Measurements from ENCODE around the gene PSD4. TPM values are rescaled to one million over a fixed set of nuclear protein-coding genes. Genes with fewer than 3 reads are reported as not detected.
A peak's percentile ranks its signal among the peaks of the same experiment; 100 is the strongest.

The PSD4 gene
- total and polyA plus RNA-seq, 12 donors: 19.2 to 164 (median 70.5) TPM

GRCh38 chr2:113162869-113163268 lies 10.9 kb upstream of the PSD4 start:
- H3K4me3 ChIP-seq: no peak overlapping the region
- DNase-seq: no peak
- intact Hi-C loops (cut with DNase I): no loop called here
- no peaks in the 10 kb centered on the region for H3K36me3 ChIP-seq (replicated peaks in 1 of 2)
- TF ChIP-seq POLR2A (IDR thresholded peaks at IDR 0.05) (no peak), CTCF (IDR thresholded peaks at IDR 0.05) (no peak)
- no peaks in the 10 kb centered on the region for H3K9me3 ChIP-seq (replicated peaks in 1 of 3)
- H3K4me1 ChIP-seq (replicated peaks in 1 of 2): peaks cover 30 to 35% of the 10 kb centered on the region in 2 donors
- H3K27ac ChIP-seq: peak overlapping the region in 1 of 5 donors; percentile 30
- H3K27me3 ChIP-seq: no peaks in the 10 kb centered on the region

GRCh38 chr2:113164215-113164929 lies 9.4 kb upstream of the PSD4 start:
- DNase-seq: peak in 1 of 7 donors; percentile 52
- TF ChIP-seq CTCF (IDR thresholded peaks at IDR 0.05) (no peak), POLR2A (IDR thresholded peaks at IDR 0.05) (no peak)

GRCh38 chr2:113164930-113165585 lies 8.7 kb upstream of the PSD4 start:
- peaks cover 25 to 36% of the 10 kb centered on the region in 2 donors for H3K4me1 ChIP-seq (replicated peaks in 1 of 2)
- WGBS, 4 donors: 46 to 54% (median 50%) methylated on average over 9 to 10 of the region's 10 CpGs
- intact Hi-C loops (cut with DNase I): no loop called here
- TF ChIP-seq CTCF (IDR thresholded peaks at IDR 0.05) (no peak), POLR2A (IDR thresholded peaks at IDR 0.05) (no peak)
- no peak overlapping the region for H3K4me3 ChIP-seq
- no peaks in the 10 kb centered on the region for H3K36me3 ChIP-seq (replicated peaks in 1 of 2)
- no peaks in the 10 kb centered on the region for H3K27me3 ChIP-seq
- peak in 5 of 7 donors; percentile 18 to 68 (median 59) for DNase-seq
- H3K9me3 ChIP-seq (replicated peaks in 1 of 3): no peaks in the 10 kb centered on the region
- peak overlapping the region; percentile 47 to 94 (median 79) for H3K27ac ChIP-seq

More at GRCh38 chr2:113164215-113164929, 9.4 kb upstream of the PSD4 start:
- Histone ChIP-seq H3K36me3 (replicated peaks in 1 of 2) (no peaks in the 10 kb centered on the region), H3K27me3 (no peaks in the 10 kb centered on the region), H3K27ac (peak overlapping the region in 3 of 5 donors; percentile 79 to 94 (median 92)), H3K9me3 (replicated peaks in 1 of 3) (no peaks in the 10 kb centered on the region), H3K4me3 (no peak overlapping the region), H3K4me1 (replicated peaks in 1 of 2) (peaks cover 25 to 36% of the 10 kb centered on the region in 2 donors)
- intact Hi-C loops (cut with DNase I): no loop called here
- 74 to 80% (median 78%) methylated on average over 11 of the region's 11 CpGs for WGBS, 4 donors

GRCh38 chr2:113166187-113166645 lies 7.6 kb upstream of the PSD4 start:
- WGBS, 4 donors: 78 to 86% (median 82%) methylated on average over 7 of the region's 7 CpGs
- Histone ChIP-seq H3K27ac (peak overlapping the region; percentile 69 to 94 (median 82)), H3K27me3 (no peaks in the 10 kb centered on the region), H3K4me3 (no peak overlapping the region), H3K4me1 (replicated peaks in 1 of 2) (peaks cover 25 to 36% of the 10 kb centered on the region in 2 donors), H3K9me3 (replicated peaks in 1 of 3) (no peaks in the 10 kb centered on the region), H3K36me3 (replicated peaks in 1 of 2) (no peaks in the 10 kb centered on the region)
- peak in 3 of 7 donors; percentile 5 to 27 (median 17) for DNase-seq
- no peak for TF ChIP-seq CTCF (IDR thresholded peaks at IDR 0.05)
- TF ChIP-seq POLR2A (IDR thresholded peaks at IDR 0.05): no peak
- intact Hi-C loops (cut with DNase I): no loop called here

Measured in adrenal gland (tissue), 12 donors.